K562 (cell line): Measurements from ENCODE around the gene PPP3CB. TPM values are rescaled to one million over a fixed set of nuclear protein-coding genes. Genes with fewer than 3 reads are reported as not detected.

Experiments
- ELF1 ChIP-seq: fragments of 200-800 bp; sonication (Bioruptor generic); IDR thresholded peaks from 2 replicates; pipeline ENCODE4 v1.6.1; 2016; ENCODE audit warnings: missing genetic modification characterization, missing compliant biosample characterization
- HMG20A ChIP-seq: fragments of 450-650 bp; formaldehyde crosslinking; conservative IDR thresholded peaks from 2 replicates; pipeline ENCODE4 v1.4.0; 2020; ENCODE audit warnings: mild to moderate bottlenecking, mixed read lengths
- JUN ChIP-seq, 2 experiments: sonication (generic) in 1 of 2; formaldehyde crosslinking in 1 of 2; IDR thresholded peaks; 2 replicates each; pipeline versions ENCODE4 v1.6.1 to v1.8.0; 2012 to 2022; ENCODE audit warnings: borderline replicate concordance in 2 of 2, mild to moderate bottlenecking in 2 of 2, improper control_type of control experiment in 1 of 2, low read depth in 1 of 2, low read length in 1 of 2, missing genetic modification reagents in 1 of 2
- PHF20 ChIP-seq: fragments of 450-650 bp; IDR thresholded peaks from 2 replicates; pipeline ENCODE4 v1.6.1; 2018; ENCODE audit not compliant: partially characterized antibody
- PTRF ChIP-seq: fragments of 450-650 bp; IDR thresholded peaks from 2 replicates; pipeline ENCODE4 v1.6.1; 2016; ENCODE audit warnings: mild to moderate bottlenecking, missing genetic modification characterization, missing compliant biosample characterization
- polyA plus RNA-seq, 8 experiments: library from polyadenylated mRNA; depleted of rRNA in 4 of 8; stranded (reverse) in 5 of 8; unstranded in 3 of 8; fragments of >200 nt; fragmentation: Nextera tagmentation in 2 of 8; fragmentation: Illumina TruSeq in 1 of 8; extraction: Ambion mirVana in 2 of 8; extraction: Trizol in 1 of 8; gene quantifications; 2 replicates each; pipeline versions ENCODE4 v1.2.1 to v1.2.3, GENCODE V29; 2011 to 2014; ENCODE audit warnings: inconsistent platforms in 1 of 8, missing spikeins in 1 of 8
- total RNA-seq, 7 experiments: library from RNA; depleted of rRNA in 6 of 7; stranded (reverse); fragments of >200 nt in 6 of 7; fragmentation: Illumina TruSeq in 2 of 7; extraction: Trizol in 2 of 7; gene quantifications; 2 replicates each; pipeline versions ENCODE4 v1.2.1 to v1.2.3, GENCODE V29; 2011 to 2021; ENCODE audit warnings: low replicate concordance in 1 of 7
- TF ChIP-seq, protein P1 (sequence below): sonication (generic); formaldehyde crosslinking; IDR thresholded peaks from 2 replicates; pipeline ENCODE4 v1.8.0; 2022; ENCODE audit warnings: mild to moderate bottlenecking, missing genetic modification reagents, borderline replicate concordance
- TF ChIP-seq, protein P2 (sequence below): fragments of 250-450 bp; sonication (Bioruptor Pico); IDR thresholded peaks from 2 replicates; pipeline ENCODE4 v1.5.1; 2021; ENCODE audit warnings: mild to moderate bottlenecking

Gene PPP3CB
- total and polyA plus RNA-seq, 9 of the 15 experiments (the other 6 are each of a cell fraction or from before 2014, with no cell fraction given): 9.6 to 27.6 (median 17.8) TPM

GRCh38 chr10:73469579-73469978, 26.2 kb downstream of the PPP3CB start (continued):
- TF ChIP-seq, protein P1, sequence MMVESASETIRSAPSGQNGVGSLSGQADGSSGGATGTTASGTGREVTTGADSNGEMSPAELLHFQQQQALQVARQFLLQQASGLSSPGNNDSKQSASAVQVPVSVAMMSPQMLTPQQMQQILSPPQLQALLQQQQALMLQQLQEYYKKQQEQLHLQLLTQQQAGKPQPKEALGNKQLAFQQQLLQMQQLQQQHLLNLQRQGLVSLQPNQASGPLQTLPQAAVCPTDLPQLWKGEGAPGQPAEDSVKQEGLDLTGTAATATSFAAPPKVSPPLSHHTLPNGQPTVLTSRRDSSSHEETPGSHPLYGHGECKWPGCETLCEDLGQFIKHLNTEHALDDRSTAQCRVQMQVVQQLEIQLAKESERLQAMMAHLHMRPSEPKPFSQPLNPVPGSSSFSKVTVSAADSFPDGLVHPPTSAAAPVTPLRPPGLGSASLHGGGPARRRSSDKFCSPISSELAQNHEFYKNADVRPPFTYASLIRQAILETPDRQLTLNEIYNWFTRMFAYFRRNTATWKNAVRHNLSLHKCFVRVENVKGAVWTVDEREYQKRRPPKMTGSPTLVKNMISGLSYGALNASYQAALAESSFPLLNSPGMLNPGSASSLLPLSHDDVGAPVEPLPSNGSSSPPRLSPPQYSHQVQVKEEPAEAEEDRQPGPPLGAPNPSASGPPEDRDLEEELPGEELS (CRISPR knock-in tag): no peak
- TF ChIP-seq ELF1 (tag) (no peak), PHF20 (no peak), HMG20A (CRISPR knock-in tag) (no peak), JUN (IDR thresholded peaks at IDR 0.05; ENCODE audit: borderline replicate concordance, low read depth, low read length) (no peak), JUN (CRISPR knock-in tag; IDR thresholded peaks at IDR 0.05; ENCODE audit: borderline replicate concordance) (0 out of 2 replicates have a peak, but pooled peaks have one; percentile 31), PTRF (no peak)
- TF ChIP-seq, protein P2, sequence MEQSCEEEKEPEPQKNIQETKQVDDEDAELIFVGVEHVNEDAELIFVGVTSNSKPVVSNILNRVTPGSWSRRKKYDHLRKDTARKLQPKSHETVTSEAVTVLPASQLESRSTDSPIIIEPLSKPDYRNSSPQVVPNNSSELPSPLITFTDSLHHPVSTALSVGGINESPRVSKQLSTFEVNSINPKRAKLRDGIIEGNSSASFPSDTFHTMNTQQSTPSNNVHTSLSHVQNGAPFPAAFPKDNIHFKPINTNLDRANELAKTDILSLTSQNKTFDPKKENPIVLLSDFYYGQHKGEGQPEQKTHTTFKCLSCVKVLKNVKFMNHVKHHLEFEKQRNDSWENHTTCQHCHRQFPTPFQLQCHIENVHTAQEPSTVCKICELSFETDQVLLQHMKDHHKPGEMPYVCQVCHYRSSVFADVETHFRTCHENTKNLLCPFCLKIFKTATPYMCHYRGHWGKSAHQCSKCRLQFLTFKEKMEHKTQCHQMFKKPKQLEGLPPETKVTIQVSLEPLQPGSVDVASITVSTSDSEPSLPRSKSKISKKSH (CRISPR knock-in tag): no peak
